ENCODE data around the gene NFKBIA. TPM values are rescaled to one million over a fixed set of nuclear protein-coding genes. Genes with fewer than 3 reads are reported as not detected.
"Not testable (repeated sequence)": the region's sequence is repeated elsewhere in the genome, so short reads cannot be mapped to it uniquely, and the experiment has no call there.

The NFKBIA gene
- total and polyA plus RNA-seq, 10 donors: 107 to 482 (median 305) TPM

- H3K27ac ChIP-seq: peak overlapping the region; percentile 15 to 86 (median 58)
- no peak for DNase-seq
Measured at GRCh38 chr14:35362911-35363374, 41.6 kb downstream of the NFKBIA start.

DNA sequence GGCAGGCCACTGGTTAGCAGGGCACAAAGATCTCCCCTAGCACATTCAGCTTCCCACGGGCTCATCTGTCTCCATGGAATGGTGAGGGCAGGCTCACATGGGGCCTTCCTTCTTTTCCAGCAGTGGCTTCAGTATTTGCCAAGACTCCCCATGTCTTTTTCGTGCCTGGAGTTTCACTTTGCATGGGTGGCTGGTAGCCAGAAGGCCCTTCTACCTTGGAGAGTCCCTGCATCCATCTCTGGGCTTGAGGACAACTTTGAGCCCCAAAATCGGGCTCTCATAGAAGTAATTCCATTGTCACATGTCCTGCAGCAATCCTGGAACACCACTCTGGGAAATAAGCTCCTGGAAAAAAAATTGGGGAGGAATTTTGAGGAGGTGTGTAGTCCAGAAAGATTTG is 42.1 kb downstream of the NFKBIA start:
- no peaks in the 10 kb centered on the region for H3K36me3 ChIP-seq
- no peaks in the 10 kb centered on the region for H3K9me3 ChIP-seq
- H3K4me3 ChIP-seq: no peak overlapping the region
- DNase-seq: no peak
- H3K27me3 ChIP-seq (replicated peaks in 1 of 7): no peaks in the 10 kb centered on the region
- TF ChIP-seq, protein P1, sequence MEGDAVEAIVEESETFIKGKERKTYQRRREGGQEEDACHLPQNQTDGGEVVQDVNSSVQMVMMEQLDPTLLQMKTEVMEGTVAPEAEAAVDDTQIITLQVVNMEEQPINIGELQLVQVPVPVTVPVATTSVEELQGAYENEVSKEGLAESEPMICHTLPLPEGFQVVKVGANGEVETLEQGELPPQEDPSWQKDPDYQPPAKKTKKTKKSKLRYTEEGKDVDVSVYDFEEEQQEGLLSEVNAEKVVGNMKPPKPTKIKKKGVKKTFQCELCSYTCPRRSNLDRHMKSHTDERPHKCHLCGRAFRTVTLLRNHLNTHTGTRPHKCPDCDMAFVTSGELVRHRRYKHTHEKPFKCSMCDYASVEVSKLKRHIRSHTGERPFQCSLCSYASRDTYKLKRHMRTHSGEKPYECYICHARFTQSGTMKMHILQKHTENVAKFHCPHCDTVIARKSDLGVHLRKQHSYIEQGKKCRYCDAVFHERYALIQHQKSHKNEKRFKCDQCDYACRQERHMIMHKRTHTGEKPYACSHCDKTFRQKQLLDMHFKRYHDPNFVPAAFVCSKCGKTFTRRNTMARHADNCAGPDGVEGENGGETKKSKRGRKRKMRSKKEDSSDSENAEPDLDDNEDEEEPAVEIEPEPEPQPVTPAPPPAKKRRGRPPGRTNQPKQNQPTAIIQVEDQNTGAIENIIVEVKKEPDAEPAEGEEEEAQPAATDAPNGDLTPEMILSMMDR (IDR thresholded peaks at IDR 0.05 in 8 of 11, conservative IDR thresholded peaks at IDR 0.05 in 3 of 11): no peak
- no peak for TF ChIP-seq POLR2A (IDR thresholded peaks at IDR 0.05)
- no peak for TF ChIP-seq POLR2AphosphoS5 (IDR thresholded peaks at IDR 0.05)
- H3K27ac ChIP-seq: peak overlapping the region in 5 of 8 donors; percentile 36 to 86 (median 71)
- WGBS, 5 donors: 57 to 85% (median 72%) methylated on average over 3 of the region's 3 CpGs
- intact Hi-C loops (cut with DNase I; ENCODE audit: low total_unique reads): no loop called here
- H3K4me1 ChIP-seq: peaks cover 4 to 57% (median 31%) of the 10 kb centered on the region in 6 donors

More at GRCh38 chr14:35362911-35363374, 41.6 kb downstream of the NFKBIA start:
- TF ChIP-seq POLR2A (IDR thresholded peaks at IDR 0.05) (no peak), POLR2AphosphoS5 (IDR thresholded peaks at IDR 0.05) (peak; percentile 24 to 69 (median 43))
- Histone ChIP-seq H3K27me3 (replicated peaks in 1 of 7) (no peaks in the 10 kb centered on the region), H3K4me1 (peaks cover 8 to 62% (median 36%) of the 10 kb centered on the region in 6 donors), H3K4me3 (no peak overlapping the region), H3K36me3 (no peaks in the 10 kb centered on the region), H3K9me3 (no peaks in the 10 kb centered on the region)
- intact Hi-C loops (cut with DNase I; ENCODE audit: low total_unique reads): no loop called here
- 64 to 86% (median 79%) methylated on average over 25 of the region's 25 CpGs for WGBS, 5 donors

- no peak overlapping the region for H3K27ac ChIP-seq
- intact Hi-C loops (cut with DNase I; ENCODE audit: low total_unique reads): no loop called here
- no peak for DNase-seq
Measured at GRCh38 chr14:35361141-35361480, 43.4 kb downstream of the NFKBIA start.

DNA sequence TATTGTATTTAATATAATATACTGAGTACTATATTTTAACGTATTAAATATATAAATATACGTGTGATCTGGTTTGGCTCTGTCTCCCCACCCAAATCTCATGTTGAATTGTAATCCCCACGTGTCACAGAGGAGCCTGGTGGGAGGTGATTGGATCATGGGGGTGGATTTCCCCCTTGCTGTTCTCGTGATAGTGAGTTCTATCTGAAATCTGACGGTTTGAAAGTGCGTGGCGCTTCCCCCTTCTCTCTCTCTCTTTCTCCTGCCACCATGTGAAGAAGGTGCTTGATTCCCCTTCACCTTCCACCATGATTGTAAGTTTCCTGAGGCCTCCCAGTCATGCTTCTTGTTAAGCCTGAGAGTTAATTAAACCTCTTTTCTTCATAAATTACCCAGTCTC is 44.9 kb downstream of the NFKBIA start:
- H3K4me1 ChIP-seq: peaks cover 0 to 34% (median 11%) of the 10 kb centered on the region in 6 donors
- DNase-seq; H3K27ac ChIP-seq; H3K27me3 ChIP-seq (replicated peaks in 1 of 7); H3K9me3 ChIP-seq; H3K36me3 ChIP-seq; H3K4me3 ChIP-seq; intact Hi-C loops (cut with DNase I; ENCODE audit: low total_unique reads): not testable (repeated sequence)
- WGBS, 5 donors: 56 to 90% (median 88%) methylated on average over 7 of the region's 7 CpGs

More at GRCh38 chr14:35361141-35361480, 43.4 kb downstream of the NFKBIA start:
- H3K4me3 ChIP-seq: no peak overlapping the region
- 90 to 94% (median 92%) methylated on average over 8 of the region's 8 CpGs for WGBS, 5 donors
- peaks cover 4 to 48% (median 20%) of the 10 kb centered on the region in 6 donors for H3K4me1 ChIP-seq
- H3K36me3 ChIP-seq: no peaks in the 10 kb centered on the region
- no peaks in the 10 kb centered on the region for H3K27me3 ChIP-seq (replicated peaks in 1 of 7)
- TF ChIP-seq, protein P1 (IDR thresholded peaks at IDR 0.05 in 8 of 11, conservative IDR thresholded peaks at IDR 0.05 in 3 of 11): no peak
- TF ChIP-seq POLR2AphosphoS5 (IDR thresholded peaks at IDR 0.05): no peak
- H3K9me3 ChIP-seq: no peaks in the 10 kb centered on the region

DNA sequence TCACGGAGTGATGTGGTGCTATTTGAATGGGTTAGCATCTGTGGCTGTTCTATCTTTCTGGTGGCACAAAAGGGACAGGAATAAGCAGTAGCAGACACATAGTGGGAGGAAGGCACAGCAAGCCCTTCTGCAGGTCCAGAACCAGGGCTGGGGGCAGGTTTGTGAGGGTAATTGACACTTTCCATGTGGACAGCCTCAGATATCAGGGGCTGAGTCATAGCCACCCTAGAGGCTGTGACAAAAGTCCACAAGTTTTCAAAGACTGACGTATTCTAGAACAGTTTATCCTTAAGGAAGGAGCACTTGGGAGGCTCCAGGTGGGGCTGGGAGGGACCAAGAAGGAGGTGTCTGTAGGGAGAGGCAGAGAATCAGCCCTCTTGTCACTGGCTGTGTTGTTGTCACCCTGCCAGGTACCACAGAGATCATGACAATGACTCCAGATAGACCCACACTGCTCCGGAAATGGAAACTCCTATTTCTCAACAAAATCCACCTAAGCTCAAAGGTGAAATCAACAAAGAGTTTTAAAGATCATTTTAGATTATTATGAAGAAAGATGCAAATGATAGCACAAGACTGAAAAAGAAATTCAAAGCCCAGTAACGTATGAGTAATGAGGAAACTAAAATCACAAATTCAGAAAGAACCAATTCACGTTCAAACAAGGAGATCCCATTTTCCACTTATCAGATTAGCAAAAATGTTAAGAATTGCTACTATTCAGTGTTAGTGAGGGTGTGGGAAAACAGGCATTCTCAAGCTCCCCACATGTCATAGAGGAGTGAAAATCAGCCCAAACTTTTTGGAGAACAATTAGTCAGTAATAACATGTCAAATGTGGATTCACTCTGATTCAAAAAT is 48.3 kb downstream of the NFKBIA start:
- no peak for DNase-seq
- Histone ChIP-seq H3K4me3 (no peak overlapping the region), H3K27me3 (replicated peaks in 1 of 7) (no peaks in the 10 kb centered on the region), H3K27ac (no peak overlapping the region), H3K36me3 (no peaks in the 10 kb centered on the region), H3K9me3 (no peaks in the 10 kb centered on the region), H3K4me1 (peaks cover 9 to 32% (median 23%) of the 10 kb centered on the region in 6 donors)
- WGBS, 5 donors: 44 to 73% (median 55%) methylated on average over 5 of the region's 5 CpGs
- no peak for TF ChIP-seq POLR2AphosphoS5 (IDR thresholded peaks at IDR 0.05)
- TF ChIP-seq POLR2A (IDR thresholded peaks at IDR 0.05): no peak
- TF ChIP-seq, protein P1 (IDR thresholded peaks at IDR 0.05 in 8 of 11, conservative IDR thresholded peaks at IDR 0.05 in 3 of 11): no peak
- intact Hi-C loops (cut with DNase I; ENCODE audit: low total_unique reads): no loop called here

GRCh38 chr14:35355235-35355634 is 49.3 kb downstream of the NFKBIA start:
- WGBS, 5 donors: 92 to 98% (median 96%) methylated on average over 6 of the region's 6 CpGs
- H3K27me3 ChIP-seq (replicated peaks in 1 of 7); H3K4me3 ChIP-seq; H3K36me3 ChIP-seq; DNase-seq; H3K27ac ChIP-seq; intact Hi-C loops (cut with DNase I; ENCODE audit: low total_unique reads); H3K9me3 ChIP-seq: not testable (repeated sequence)
- H3K4me1 ChIP-seq: peaks cover 9 to 32% (median 23%) of the 10 kb centered on the region in 6 donors

Measured in spleen (tissue), 11 donors.